H1 (cell line): ENCODE results near the gene STX4. TPM values are rescaled to one million over a fixed set of nuclear protein-coding genes. Genes with fewer than 3 reads are reported as not detected.

ENCODE experiments used
- ASH2L ChIP-seq: fragments of 200-600, 300-600 bp; sonication (generic); IDR thresholded peaks from one replicate; pipeline ENCODE4 v1.7.1; 2017; ENCODE audit warnings: low read length
- ATF2 ChIP-seq: IDR thresholded peaks from 2 replicates; pipeline ENCODE4 v1.6.1; 2012; ENCODE audit warnings: low read length, inconsistent platforms
- BCL11A ChIP-seq, 2 experiments: IDR thresholded peaks; one replicate each; pipeline ENCODE4 v1.6.1; 2011; ENCODE audit warnings: low read depth in 2 of 2, low read length in 2 of 2, mild to moderate bottlenecking in 2 of 2
- BRCA1 ChIP-seq: IDR thresholded peaks from 2 replicates; pipeline ENCODE4 v1.6.1; 2012; ENCODE audit warnings: low read depth, low read length, improper control_type of control experiment
- CREB1 ChIP-seq: IDR thresholded peaks from 2 replicates; pipeline ENCODE4 v1.6.1; 2012; ENCODE audit warnings: inconsistent platforms
- EP300 ChIP-seq, 2 experiments: IDR thresholded peaks; 1 replicate in 1 of 2; 2 replicates in 1 of 2; pipeline ENCODE4 v1.6.1; 2011 to 2012; ENCODE audit warnings: low read depth in 2 of 2, low read length in 2 of 2, mild to moderate bottlenecking in 2 of 2, borderline replicate concordance in 1 of 2, inconsistent platforms in 1 of 2, moderate library complexity in 1 of 2
- EZH2 ChIP-seq: fragments of 200-600 bp; sonication (generic); IDR thresholded peaks from 2 replicates; pipeline ENCODE4 v1.7.1; 2012; ENCODE audit warnings: low read depth, mild to moderate bottlenecking, moderate library complexity, low read length, inconsistent platforms; ENCODE audit not compliant: severe bottlenecking
- FOSL1 ChIP-seq: IDR thresholded peaks from 2 replicates; pipeline ENCODE4 v1.6.1; 2011; ENCODE audit warnings: mild to moderate bottlenecking, low read depth, low read length, moderate library complexity; ENCODE audit not compliant: insufficient read depth
- KDM5A ChIP-seq: fragments of 200-600 bp; IDR thresholded peaks from 2 replicates; pipeline ENCODE4 v1.7.1; 2012; ENCODE audit warnings: mild to moderate bottlenecking, low read length, inconsistent platforms, mixed read lengths
- POU5F1 ChIP-seq: IDR thresholded peaks from 2 replicates; pipeline ENCODE4 v1.6.1; 2011; ENCODE audit warnings: low read depth, mild to moderate bottlenecking, low read length, moderate library complexity
- RAD21 ChIP-seq, 2 experiments: IDR thresholded peaks in 1 of 2; conservative IDR thresholded peaks in 1 of 2; 2 replicates each; pipeline ENCODE4 v1.6.1; 2011; ENCODE audit warnings: low read depth in 2 of 2, low read length in 2 of 2, improper control_type of control experiment in 1 of 2, inconsistent platforms in 1 of 2, mild to moderate bottlenecking in 1 of 2, moderate library complexity in 1 of 2
- SIN3A ChIP-seq, 2 experiments: IDR thresholded peaks in 1 of 2; conservative IDR thresholded peaks in 1 of 2; 2 replicates each; pipeline ENCODE4 v1.6.1; 2011 to 2012; ENCODE audit warnings: low read length in 2 of 2, improper control_type of control experiment in 1 of 2, low read depth in 1 of 2, mild to moderate bottlenecking in 1 of 2
- SIX5 ChIP-seq: IDR thresholded peaks from 2 replicates; pipeline ENCODE4 v1.6.1; 2011; ENCODE audit warnings: mild to moderate bottlenecking, low read depth, low read length
- SP1 ChIP-seq: IDR thresholded peaks from 2 replicates; pipeline ENCODE4 v1.6.1; 2011; ENCODE audit warnings: low read depth, low read length
- SP2 ChIP-seq: IDR thresholded peaks from 2 replicates; pipeline ENCODE4 v1.6.1; 2012; ENCODE audit warnings: mild to moderate bottlenecking, low read length, inconsistent platforms
- SP4 ChIP-seq: IDR thresholded peaks from 2 replicates; pipeline ENCODE4 v1.6.1; 2012; ENCODE audit warnings: low read length, inconsistent platforms
- SUZ12 ChIP-seq: fragments of 200-600 bp; sonication (generic); IDR thresholded peaks from 2 replicates; pipeline ENCODE4 v1.6.1; 2012; ENCODE audit warnings: mild to moderate bottlenecking, inconsistent platforms, low read length, moderate library complexity, mixed read lengths
- TAF1 ChIP-seq: IDR thresholded peaks from 2 replicates; pipeline ENCODE4 v1.6.1; 2011; ENCODE audit warnings: mild to moderate bottlenecking, low read depth, low read length
- polyA plus RNA-seq, 7 experiments: library from polyadenylated mRNA; depleted of rRNA in 3 of 7; stranded (reverse) in 5 of 7; unstranded in 2 of 7; fragments of >200 nt in 5 of 7; fragments of 200-250 nt in 2 of 7; gene quantifications; 1 replicate in 5 of 7; 2 replicates in 1 of 7; 4 replicates in 1 of 7; pipeline versions ENCODE4 v1.2.1 to v1.2.3, GENCODE V29; 2011 to 2013; ENCODE audit warnings: missing spikeins in 2 of 7, mixed read lengths in 2 of 7
- total RNA-seq: library from RNA; stranded (reverse); fragmentation: NEBNext Ultra II Directional; extraction: Animal tissue kit (Norgen Biotek cat#: 25700); gene quantifications from 2 replicates; pipeline ENCODE4 v1.2.1, GENCODE V29; 2021
- TF ChIP-seq, protein P1 (sequence below): IDR thresholded peaks from 2 replicates; pipeline ENCODE4 v1.6.1; 2012; ENCODE audit warnings: inconsistent platforms
- TF ChIP-seq, protein P2 (sequence below): IDR thresholded peaks from 2 replicates; pipeline ENCODE4 v1.6.1; 2012; ENCODE audit warnings: inconsistent platforms

Gene STX4
- total and polyA plus RNA-seq, 2 of the 8 experiments (the other 6 are each of a cell fraction or from before 2014, with no cell fraction given): 25.8 to 32.3 TPM

- TF ChIP-seq ATF2 (no peak), SIX5 (peak; percentile 20; the same call in 1 of the 2 replicates), BRCA1 (no peak), RAD21 (IDR thresholded peaks at IDR 0.05 in 1 of 2, conservative IDR thresholded peaks at IDR 0.05 in 1 of 2; ENCODE audit: low read depth in 2 of 2, low read length in 2 of 2) (no peak), SP1 (peak; percentile 88), SP4 (no peak), SP2 (no peak), EP300 (IDR thresholded peaks at IDR 0.05; ENCODE audit: borderline replicate concordance in 1 of 2, low read depth in 2 of 2, low read length in 2 of 2) (no peak; a peak in 1 of 3 replicates), SIN3A (conservative IDR thresholded peaks at IDR 0.05 in 1 of 2, IDR thresholded peaks at IDR 0.05 in 1 of 2; ENCODE audit: low read depth in 1 of 2, low read length in 2 of 2) (peak in 1 of 2 experiments; percentile 82; a peak in 3 of 4 replicates), EZH2 (no peak), TAF1 (peak; percentile 76; the same call in 1 of the 2 replicates), KDM5A (0 out of 2 replicates have a peak, but pooled peaks have one; percentile 61), POU5F1 (no peak), CREB1 (peak; percentile 93), SUZ12 (no peak), FOSL1 (no peak), BCL11A (IDR thresholded peaks at IDR 0.05; ENCODE audit: low read depth in 2 of 2, low read length in 2 of 2) (no peak), ASH2L (no peak)
- TF ChIP-seq, protein P1, sequence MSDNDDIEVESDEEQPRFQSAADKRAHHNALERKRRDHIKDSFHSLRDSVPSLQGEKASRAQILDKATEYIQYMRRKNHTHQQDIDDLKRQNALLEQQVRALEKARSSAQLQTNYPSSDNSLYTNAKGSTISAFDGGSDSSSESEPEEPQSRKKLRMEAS: peak; percentile 31; the same call in 1 of the 2 replicates
- TF ChIP-seq, protein P2, sequence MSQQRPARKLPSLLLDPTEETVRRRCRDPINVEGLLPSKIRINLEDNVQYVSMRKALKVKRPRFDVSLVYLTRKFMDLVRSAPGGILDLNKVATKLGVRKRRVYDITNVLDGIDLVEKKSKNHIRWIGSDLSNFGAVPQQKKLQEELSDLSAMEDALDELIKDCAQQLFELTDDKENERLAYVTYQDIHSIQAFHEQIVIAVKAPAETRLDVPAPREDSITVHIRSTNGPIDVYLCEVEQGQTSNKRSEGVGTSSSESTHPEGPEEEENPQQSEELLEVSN: no peak
Observed at GRCh38 chr16:31073970-31074813, 40.8 kb downstream of the STX4 start, which contains the start of the genes ZNF646 and ZNF668 (continued).
